Lung (tissue), 12 donors: ENCODE measurements around the gene SUPT3H. TPM values are rescaled to one million over a fixed set of nuclear protein-coding genes. Genes with fewer than 3 reads are reported as not detected.

Source experiments
- ATAC-seq: fragments of 200-7000 bp; cut with Tn5 transposase; one replicate; pipeline ENCODE4 v1.9.1; 2020; ENCODE audit warnings: moderate number of reproducible peaks; ENCODE audit not compliant: insufficient read depth, low FRiP score
- DNase-seq, 3 donors: peaks; one replicate each; pipeline ENCODE4 v3.0.0-alpha.2; 2013 to 2017
- H3K27ac ChIP-seq, 2 donors: one replicate each; pipeline ENCODE4 v1.5.1; 2013; ENCODE audit warnings: mild to moderate bottlenecking in 2 of 2, moderate library complexity in 2 of 2, control low read depth in 1 of 2, inconsistent platforms in 1 of 2, low read depth in 1 of 2, low read length in 1 of 2
- H3K27me3 ChIP-seq, 3 donors: one replicate each; pipeline ENCODE4 v1.5.1; 2013; ENCODE audit warnings: low read length in 2 of 3; ENCODE audit not compliant: control insufficient read depth in 3 of 3, insufficient read depth in 3 of 3
- H3K36me3 ChIP-seq, 4 donors: one replicate each; pipeline ENCODE4 v1.5.1; 2013; ENCODE audit warnings: low read length in 4 of 4, mild to moderate bottlenecking in 1 of 4, moderate library complexity in 1 of 4; ENCODE audit not compliant: control insufficient read depth in 4 of 4, insufficient read depth in 4 of 4
- H3K4me1 ChIP-seq, 5 donors: one replicate each; pipeline ENCODE4 v1.5.1; 2013; ENCODE audit warnings: low read length in 5 of 5, mild to moderate bottlenecking in 2 of 5, moderate library complexity in 1 of 5; ENCODE audit not compliant: control insufficient read depth in 5 of 5, insufficient read depth in 5 of 5
- H3K4me3 ChIP-seq: one replicate; pipeline ENCODE4 v1.5.1; 2013; ENCODE audit warnings: mild to moderate bottlenecking, control low read depth, moderate library complexity
- H3K9ac ChIP-seq, 2 donors: one replicate each; pipeline ENCODE4 v1.5.1; 2013; ENCODE audit warnings: low read length in 2 of 2, control low read depth in 1 of 2; ENCODE audit not compliant: insufficient read depth in 1 of 2
- H3K9me3 ChIP-seq, 4 donors: one replicate each; pipeline ENCODE4 v1.5.1; 2013; ENCODE audit warnings: low read length in 3 of 4, mild to moderate bottlenecking in 1 of 4, moderate library complexity in 1 of 4; ENCODE audit not compliant: control insufficient read depth in 4 of 4, insufficient read depth in 3 of 4
- WGBS, 2 donors: extraction: QIAGEN DNeasy Blood & Tissue Kit; methylation state at CpG; one replicate each; pipeline ENCODE4 v1.1.7; 2013; 5-methylcytosine and 5-hydroxymethylcytosine counted together
- polyA plus RNA-seq, 2 donors: library from polyadenylated mRNA; stranded (reverse); fragments of 200-250 nt; gene quantifications; one replicate each; pipeline ENCODE4 v1.2.1, GENCODE V29; 2013
- total RNA-seq, 2 donors: library from RNA; depleted of rRNA in 1 of 2; stranded (reverse); fragments of >200 nt in 1 of 2; gene quantifications; one replicate each; pipeline ENCODE4 v1.2.1, GENCODE V29; 2014 to 2021
- TF ChIP-seq, protein P1 (sequence below): IDR thresholded peaks from 2 replicates; pipeline ENCODE4 v1.5.1; 2012; ENCODE audit warnings: mild to moderate bottlenecking; ENCODE audit errors: control extremely low read depth, extremely low read depth
- donor health status: control.
- donor health status: control.
- donor health status: Bipolar disorder and iron deficiency.
- donor health status: healthy.
- donor health status: DM: yes; HTN: yes; CAD: no.

SUPT3H gene
- total and polyA plus RNA-seq, 4 donors, result 5.2 to 17.4 (median 8.2) TPM

DNA sequence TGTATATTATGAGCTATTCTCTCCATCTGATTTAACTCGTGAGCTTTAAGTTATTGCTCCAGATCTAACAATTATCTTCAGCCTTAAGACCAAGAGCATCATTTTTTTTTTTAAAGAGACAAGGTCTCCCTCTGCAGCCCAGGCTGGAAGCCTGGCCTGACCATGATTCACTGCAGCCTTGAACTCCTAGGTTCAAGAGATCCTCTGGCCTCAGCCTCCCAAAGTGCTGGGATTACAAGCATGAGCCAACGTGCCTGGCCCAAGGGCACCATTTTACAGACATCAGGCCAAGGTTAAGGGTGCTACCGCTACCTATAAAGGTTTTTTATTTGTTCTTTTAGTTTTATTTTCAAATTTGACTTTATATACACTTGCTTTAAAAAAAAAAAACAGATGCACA, 2.3 kb downstream of the SUPT3H start:
- WGBS, 2 donors, result 89 to 97% methylated on average over 3 of the region's 3 CpGs
- ATAC-seq (no peak), DNase-seq (no peak)
- Histone ChIP-seq H3K4me1 (peaks cover 0 to 32% (median 7%) of the 10 kb centered on the region in 5 donors), H3K36me3 (no peaks in the 10 kb centered on the region), H3K27ac (no peak overlapping the region), H3K9ac (no peak overlapping the region), H3K4me3 (no peak overlapping the region), H3K27me3 (no peaks in the 10 kb centered on the region), H3K9me3 (no peaks in the 10 kb centered on the region)
- TF ChIP-seq, protein P1, sequence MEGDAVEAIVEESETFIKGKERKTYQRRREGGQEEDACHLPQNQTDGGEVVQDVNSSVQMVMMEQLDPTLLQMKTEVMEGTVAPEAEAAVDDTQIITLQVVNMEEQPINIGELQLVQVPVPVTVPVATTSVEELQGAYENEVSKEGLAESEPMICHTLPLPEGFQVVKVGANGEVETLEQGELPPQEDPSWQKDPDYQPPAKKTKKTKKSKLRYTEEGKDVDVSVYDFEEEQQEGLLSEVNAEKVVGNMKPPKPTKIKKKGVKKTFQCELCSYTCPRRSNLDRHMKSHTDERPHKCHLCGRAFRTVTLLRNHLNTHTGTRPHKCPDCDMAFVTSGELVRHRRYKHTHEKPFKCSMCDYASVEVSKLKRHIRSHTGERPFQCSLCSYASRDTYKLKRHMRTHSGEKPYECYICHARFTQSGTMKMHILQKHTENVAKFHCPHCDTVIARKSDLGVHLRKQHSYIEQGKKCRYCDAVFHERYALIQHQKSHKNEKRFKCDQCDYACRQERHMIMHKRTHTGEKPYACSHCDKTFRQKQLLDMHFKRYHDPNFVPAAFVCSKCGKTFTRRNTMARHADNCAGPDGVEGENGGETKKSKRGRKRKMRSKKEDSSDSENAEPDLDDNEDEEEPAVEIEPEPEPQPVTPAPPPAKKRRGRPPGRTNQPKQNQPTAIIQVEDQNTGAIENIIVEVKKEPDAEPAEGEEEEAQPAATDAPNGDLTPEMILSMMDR, result no peak

DNA sequence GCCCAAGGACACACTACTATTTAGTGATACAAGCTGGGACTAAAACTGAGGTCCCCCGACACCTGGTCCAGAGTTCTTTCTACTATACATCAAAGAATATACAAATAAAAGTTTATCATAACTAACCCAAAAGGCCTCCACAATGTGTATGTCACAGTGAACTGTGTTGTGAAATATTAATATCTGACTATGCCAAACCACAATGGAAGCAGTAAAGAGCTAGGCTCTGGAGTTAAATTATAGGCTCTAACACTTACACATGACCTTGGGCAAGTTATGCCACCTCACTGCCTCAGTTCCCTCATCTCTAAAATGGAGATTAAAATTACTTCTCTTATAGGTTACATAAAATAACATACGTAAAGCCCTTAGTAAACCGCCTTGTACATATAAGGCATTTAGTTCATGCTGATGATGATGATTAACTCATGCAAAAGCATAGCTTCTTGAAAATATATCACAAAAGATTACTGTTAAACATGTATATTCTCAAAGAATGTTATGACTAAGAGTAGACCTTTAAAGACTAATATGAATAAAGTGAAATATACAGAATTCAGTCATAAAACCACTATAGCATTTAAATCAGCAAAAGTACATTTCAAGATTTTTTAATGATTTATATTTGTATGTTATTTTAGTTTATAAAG, 5.7 kb downstream of the SUPT3H start:
- WGBS, 2 donors, result 94 to 95% methylated on average over 3 of the region's 3 CpGs
- TF ChIP-seq, protein P1, result no peak

DNA sequence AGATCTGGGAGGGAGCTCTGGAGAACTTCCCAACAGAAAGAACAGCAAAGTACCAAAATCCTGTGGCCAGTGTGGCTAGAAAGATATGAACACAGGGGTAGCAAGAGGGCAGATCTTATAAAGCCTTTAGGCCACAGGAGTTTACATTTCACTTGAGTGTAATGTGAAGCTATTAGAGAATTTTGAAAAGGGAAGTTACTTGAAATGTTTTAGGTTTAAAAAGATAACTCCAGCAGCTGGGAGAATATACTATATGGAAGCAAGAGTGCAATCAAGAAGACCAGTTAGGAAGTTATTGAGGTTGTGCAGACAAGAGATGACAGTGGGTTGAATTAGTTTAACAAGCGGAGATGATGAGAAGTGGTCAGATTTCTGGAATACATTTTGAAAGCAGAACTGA, 7.9 kb downstream of the SUPT3H start:
- DNase-seq (no peak), ATAC-seq (no peak)
- TF ChIP-seq, protein P1, result no peak
- 32 to 78% methylated on average over 1 of the region's 1 CpG for WGBS, 2 donors
- Histone ChIP-seq H3K9me3 (no peaks in the 10 kb centered on the region), H3K4me3 (no peak overlapping the region), H3K27ac (no peak overlapping the region), H3K9ac (no peak overlapping the region), H3K36me3 (no peaks in the 10 kb centered on the region), H3K27me3 (no peaks in the 10 kb centered on the region), H3K4me1 (peaks cover 0 to 20% (median 7%) of the 10 kb centered on the region in 5 donors)

More for the DNA sequence above, 5.7 kb downstream of the SUPT3H start:
- H3K36me3 ChIP-seq, result no peaks in the 10 kb centered on the region
- no peaks in the 10 kb centered on the region for H3K27me3 ChIP-seq
- no peak overlapping the region for H3K4me3 ChIP-seq
- ATAC-seq (no peak), DNase-seq (peak in 1 of 3 donors; percentile 4)
- no peak overlapping the region for H3K9ac ChIP-seq
- H3K4me1 ChIP-seq, result peaks cover 0 to 27% (median 7%) of the 10 kb centered on the region in 5 donors
- H3K27ac ChIP-seq, result no peak overlapping the region
- H3K9me3 ChIP-seq, result no peaks in the 10 kb centered on the region

DNA sequence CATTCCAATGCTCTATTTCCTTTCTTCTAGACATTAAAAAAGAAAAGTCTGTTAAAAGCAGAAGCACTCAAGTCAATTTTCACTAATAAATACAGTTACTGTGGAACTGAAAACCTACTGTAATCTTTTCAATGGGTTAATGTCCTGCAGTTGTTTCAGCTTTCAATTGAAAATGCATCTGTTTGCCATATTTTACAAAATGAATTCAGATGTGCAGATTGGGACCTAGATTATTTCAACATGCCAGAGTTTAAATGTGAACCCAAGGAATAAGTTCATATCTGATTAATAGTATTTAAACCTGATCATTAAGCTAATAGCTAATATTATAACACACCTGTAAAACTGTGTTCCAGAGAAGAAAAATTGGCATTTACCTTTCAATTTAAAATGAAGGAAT, 9.7 kb downstream of the SUPT3H start:
- DNase-seq (no peak), ATAC-seq (no peak)
- TF ChIP-seq, protein P1, result no peak

More for the DNA sequence above, 9.7 kb downstream of the SUPT3H start:
- Histone ChIP-seq H3K4me3 (no peak overlapping the region), H3K27ac (no peak overlapping the region), H3K9me3 (no peaks in the 10 kb centered on the region), H3K9ac (no peak overlapping the region), H3K27me3 (no peaks in the 10 kb centered on the region), H3K4me1 (peaks cover 0 to 20% (median 7%) of the 10 kb centered on the region in 5 donors), H3K36me3 (peaks cover 0 to 4% (median 0%) of the 10 kb centered on the region in 4 donors)
